NCI-H226 (cell line): ENCODE results near the gene GRIK3.

Source experiments
- DNase-seq: peaks from one replicate; pipeline ENCODE4 v3.0.0-alpha.2; 2015

Gene GRIK3

DNA sequence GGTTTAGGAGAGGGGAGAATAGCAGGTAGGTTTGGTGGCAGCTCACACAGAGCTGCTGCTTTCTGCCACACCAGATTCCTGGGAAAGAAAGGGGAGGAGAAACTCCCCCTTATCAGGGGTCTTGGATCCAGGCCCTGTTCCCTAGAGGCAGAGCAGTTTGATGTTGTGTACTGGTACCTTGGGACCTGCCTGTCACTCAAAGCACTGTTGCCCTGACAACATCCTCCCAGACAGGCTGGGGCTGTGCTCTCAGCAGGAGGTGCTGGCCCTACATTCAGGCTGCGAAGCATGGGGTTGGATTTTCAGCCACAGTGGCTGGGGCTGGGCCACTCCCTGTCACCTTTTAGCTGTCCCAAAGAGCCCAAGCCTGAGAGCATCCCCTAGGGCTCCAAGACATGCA, 188.0 kb downstream of the GRIK3 start:
- no peak for DNase-seq

DNA sequence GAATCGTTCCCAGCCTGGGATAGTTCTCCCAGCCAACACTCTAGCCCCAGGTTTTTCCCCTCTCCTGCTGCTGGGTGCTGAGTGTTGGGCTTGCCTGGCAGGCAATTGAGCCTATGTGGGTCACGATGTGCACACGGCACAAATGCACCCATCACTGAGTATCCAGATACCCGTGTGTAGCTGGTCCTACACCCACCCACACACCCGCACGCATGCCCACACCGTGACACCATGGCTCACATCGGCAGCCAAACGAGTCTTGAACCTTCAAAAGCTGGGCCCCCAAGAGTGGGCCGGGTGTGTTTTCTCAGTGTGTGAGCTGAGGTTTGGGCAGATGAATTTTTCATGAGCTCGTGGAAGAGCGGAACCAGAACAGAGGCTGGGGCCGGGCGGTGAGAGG, 188.5 kb downstream of the GRIK3 start:
- no peak for DNase-seq

DNA sequence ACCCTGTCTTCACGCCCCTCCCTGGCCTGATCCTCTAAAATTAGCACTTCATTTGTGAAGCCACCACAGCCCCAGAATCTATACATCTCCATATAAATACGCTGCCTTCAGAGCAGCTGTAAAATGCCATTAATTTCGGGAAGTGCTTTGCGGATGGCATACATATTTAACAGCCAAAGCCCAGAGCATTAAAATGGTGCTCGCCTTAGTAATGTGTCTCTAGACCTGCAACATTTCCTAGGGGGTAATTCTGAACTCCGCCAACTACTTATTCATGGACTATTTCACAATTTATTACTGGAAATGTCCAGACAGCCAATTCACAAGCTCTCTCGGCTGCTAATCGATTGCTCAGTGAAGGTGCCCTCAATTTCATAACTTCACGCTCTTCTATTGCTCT, 189.4 kb downstream of the GRIK3 start:
- DNase-seq: no peak

DNA sequence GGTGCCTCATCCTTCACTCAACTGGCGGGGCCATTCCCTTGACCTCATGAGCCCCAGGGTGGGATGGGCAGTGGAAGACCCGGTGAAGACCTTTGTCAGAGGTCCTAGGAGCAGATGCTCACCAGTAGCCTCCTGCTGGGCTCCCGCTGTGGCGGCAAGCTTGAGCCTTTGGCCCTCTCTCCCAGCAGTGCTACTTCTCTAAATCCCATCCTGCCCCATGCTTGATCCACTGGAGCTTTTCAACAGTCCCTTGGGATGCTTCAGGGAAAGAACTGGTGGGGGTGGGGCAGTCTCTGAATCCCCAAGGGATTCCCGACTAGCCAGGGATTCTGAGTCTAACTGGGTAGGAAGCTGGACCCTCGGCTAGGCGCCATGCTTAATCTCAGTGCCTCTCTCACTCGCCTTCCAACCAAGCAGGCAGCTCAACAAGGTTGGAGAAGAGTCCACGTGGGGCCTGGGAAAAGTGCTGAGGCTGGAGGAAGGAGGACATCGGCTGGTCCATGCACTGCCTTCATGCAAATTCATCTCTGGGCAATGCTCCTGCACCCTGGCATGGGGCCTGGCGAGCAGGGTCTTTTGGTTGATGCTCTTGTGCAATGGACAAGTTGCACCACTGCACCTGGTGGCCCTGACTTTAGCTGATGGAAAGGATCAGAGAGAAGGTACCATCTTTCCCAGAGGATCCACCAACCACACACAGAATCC, 190.3 kb downstream of the GRIK3 start:
- no peak for DNase-seq

DNA sequence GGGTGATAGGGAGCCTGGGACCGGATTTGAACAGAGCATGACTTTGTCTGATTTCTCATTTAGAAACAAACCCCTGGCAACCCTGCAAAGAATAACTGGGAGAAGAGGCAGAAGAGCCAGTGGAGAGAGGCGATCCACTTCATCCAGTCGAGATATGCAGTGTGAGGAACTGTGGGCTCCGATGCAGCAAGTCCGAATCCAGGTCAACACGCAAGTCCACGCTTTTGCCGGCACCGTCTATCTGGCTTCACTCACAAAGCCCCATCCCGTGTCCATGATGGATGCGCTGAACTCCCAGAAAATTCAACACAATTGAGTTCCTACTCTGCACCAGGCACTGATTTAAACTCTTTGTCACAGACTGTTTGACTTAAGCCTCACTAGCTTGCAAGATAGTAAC, 191.3 kb downstream of the GRIK3 start:
- DNase-seq: no peak

DNA sequence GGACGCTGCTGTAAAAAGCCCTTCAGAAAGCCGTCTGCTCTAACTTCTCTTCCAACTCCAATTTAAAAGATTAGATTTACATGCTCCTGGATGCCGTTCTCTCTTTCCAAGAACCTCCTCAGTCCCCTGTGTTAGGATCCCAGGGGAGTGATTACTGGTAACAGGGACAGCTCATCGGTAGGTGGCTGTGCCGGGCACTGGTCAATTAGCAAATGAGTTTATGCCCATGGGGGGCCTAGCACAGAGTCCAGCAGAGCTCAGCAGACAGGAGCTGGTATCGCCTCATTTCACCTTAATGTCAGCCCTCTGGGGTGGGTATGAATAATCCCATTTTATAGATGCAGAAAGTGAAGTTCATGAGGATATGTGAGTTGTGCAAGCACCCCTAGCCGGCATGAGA, 191.9 kb downstream of the GRIK3 start:
- no peak for DNase-seq

DNA sequence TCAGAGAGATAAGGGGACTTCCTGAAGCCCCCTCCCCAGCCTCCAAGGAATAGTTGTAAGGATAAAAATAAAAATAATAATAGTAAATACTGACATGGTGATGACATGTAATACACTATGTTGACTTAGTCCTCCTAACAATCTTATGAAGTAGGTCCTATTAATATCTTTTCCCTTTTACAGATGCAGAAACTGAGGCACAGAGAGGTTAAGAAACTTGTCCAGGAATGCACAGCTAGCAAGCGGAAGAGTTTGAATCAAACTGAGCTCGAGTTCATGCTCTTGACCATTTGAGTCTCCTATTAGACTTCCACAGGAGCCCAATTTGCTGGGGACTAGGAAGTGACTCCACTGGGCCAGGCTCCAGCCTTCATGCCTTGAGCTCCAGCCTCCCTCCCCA, 194.8 kb downstream of the GRIK3 start:
- DNase-seq: no peak

DNA sequence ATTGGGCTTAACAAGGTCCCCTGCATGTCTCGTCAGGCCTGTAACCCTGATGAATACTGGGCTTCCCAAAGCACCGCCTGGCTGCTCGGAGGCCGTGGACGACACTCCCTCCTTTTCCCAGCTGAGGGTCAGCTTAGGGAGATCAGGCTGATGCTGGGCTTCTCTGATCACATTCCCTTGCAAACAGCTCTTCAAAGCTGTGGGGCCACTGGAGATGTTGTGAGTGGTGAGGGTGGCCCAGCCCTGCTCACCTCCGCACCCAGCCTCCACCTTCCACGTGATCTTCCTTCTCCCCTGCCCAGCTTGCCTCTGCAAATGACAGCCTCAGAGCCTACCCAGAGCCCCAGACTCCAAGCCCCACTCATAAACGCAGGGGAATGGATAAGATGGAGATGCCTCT, 195.4 kb downstream of the GRIK3 start:
- no peak for DNase-seq

DNA sequence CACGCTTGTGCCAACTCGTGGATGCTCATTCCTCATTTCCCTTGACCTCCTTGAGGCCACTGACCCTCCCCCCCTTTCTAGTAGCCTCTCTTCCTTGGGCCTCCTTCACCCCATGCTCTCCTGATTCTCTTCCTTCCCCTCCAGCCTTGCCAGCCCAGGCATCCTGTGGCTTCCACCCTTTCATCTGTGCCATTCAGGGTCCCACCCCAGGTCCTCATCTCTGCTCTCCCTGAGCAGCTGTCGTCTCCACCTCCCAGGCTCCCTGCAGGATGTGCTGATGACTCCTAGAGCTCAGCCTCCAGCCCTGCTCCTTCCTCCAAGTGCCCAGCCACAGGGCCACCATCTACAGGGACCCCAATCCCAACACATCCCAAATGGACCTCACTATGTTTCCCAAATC, 197.4 kb downstream of the GRIK3 start:
- DNase-seq: no peak

DNA sequence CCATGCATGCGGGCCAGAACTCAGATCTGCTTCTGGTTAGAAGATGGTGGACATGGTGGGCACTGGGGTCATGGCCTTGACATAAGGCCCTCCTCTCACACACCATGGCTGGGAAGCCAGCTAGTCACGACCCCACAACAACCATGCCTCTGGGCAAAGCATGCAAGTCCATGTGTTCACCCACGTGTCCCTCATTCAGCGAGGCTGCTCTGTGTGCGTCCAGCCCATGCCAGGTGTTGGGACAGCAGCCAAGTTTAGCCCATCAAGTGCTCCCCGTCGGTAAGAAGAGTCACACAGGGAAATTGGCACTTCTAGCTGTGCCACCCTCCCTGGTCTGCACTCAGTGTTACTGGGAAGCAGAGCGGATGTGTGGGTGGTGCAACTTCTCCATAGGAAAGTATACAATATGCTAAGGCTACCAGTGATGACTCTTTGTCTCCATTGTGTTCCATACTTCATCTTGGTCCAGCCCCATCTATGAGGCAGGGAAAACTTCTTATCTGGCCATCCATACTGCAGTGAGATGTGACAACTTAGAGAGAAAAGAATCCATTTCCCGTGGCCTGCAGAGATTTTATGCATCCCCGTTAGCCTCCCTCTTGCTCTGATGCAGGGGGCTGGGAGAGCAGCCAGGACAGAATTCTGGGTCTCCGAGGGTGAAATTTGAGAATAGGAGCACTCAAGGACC, 198.0 kb downstream of the GRIK3 start:
- no peak for DNase-seq

DNA sequence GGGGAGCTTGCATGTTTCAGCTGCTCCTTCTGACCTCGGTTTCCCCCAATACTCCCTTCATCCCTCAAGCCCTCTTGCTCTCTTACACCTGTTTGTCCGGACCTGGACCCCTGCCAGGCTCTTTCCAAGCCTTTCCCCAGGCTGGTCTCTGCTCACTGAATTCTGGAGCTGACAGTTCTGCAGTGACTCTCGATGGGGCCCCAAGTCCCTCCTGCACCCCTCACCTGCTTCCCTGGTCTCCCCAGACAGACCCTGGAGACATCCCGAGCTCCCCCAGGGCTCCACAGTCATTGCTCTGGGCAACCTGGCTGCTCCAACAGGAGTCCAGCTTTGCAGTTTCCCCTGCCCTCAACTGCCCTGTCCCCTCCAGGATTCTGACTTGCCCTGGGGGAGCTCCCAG, 198.6 kb downstream of the GRIK3 start:
- DNase-seq: no peak

DNA sequence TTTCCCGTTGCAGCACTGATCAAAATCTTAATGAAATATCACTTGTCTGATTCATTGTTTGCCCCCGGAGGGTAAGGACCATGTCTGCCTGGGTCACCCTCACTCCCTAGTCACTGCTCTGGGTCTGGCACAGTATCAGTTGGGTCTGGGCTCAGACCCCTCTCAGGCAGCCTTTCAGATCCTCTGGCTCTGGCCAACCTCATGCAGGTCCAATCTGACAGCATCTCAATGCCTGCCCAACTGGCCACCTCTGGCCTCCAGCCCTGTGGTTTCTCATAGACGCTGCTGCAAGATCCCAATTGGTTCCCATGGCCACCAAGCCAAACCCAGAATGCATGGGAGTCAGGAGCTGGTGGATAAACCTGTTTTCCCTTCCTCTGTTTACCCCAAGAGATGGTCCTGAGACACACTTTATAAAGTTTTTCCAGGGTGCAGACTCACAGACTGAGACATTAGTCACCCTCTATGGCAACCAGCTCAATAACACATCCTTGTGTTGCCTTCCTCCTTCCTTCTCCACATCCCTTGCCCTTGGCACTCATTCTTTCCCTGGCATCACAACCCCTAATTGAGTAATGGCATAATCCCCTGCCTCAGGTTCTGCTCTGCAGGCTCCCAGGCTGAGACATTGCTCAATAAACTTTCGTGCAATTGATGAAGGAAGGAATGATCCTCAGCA, 199.2 kb downstream of the GRIK3 start:
- DNase-seq: no peak

DNA sequence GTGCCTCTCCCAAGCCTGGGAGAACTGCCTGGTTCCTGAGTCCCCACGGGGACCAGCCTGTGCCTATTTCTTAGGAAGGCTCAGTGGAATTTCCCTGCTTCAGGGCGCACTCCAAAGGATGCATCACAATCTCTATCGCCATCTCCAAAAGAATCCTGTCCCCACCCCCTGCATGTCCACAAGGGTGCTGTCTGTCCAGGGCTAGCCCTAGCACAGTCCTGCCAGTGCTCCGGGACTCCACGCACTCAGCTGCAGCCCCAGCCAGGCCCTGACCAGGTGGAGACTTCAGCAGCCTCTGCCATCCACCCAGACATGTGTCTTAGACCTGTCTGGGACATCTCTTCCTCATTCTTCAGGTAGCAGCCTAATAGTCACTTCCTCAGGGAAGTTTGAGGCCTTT, 199.7 kb downstream of the GRIK3 start:
- DNase-seq: no peak

DNA sequence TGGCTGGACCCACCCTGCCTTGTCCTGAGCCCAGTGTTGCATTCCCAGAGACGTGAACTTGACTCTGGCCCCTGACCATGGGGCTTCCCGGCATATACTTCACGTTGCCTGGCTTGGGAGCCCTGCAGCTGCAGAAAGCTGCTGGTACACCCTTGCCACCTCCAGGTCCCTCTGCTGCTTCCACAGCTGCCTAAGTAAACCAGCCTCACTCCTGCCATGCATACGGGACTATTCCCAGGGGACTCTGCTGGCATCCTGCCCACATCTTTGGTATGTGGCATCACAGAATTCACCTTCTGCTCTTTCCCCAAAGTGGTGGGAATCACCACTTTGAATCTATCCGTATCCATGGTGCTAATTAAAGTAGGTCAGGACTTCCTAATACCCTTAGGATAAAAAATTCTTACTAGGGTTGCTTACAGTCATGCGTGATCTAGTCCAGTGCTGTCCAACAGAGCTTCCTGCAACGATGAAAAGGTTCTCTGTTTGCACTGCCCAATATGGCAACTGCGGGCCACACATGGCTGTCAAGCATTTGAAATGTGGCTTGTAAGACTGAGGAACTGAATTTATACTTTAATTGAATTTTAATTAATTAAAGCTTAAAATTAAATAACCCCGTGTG, 203.0 kb downstream of the GRIK3 start:
- no peak for DNase-seq

DNA sequence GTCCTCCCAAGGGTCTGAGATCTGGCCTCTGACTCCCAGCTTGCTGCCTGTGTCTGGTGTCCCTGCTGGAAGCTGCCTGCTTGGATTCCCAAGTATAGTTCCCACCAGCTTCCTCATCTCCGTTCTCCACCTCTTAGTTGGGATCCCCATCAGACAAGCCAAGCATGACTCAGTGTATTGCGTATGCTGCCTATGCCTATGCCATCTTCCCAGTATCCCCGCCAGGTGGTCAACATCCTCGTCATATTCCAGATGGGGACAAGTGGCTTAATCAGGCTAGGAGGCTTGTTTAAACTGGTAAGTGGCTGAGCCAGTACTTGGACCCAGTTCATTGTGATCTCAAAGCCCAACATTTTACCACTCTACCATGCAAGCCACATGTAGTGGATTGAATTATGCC, 204.4 kb downstream of the GRIK3 start:
- no peak for DNase-seq

DNA sequence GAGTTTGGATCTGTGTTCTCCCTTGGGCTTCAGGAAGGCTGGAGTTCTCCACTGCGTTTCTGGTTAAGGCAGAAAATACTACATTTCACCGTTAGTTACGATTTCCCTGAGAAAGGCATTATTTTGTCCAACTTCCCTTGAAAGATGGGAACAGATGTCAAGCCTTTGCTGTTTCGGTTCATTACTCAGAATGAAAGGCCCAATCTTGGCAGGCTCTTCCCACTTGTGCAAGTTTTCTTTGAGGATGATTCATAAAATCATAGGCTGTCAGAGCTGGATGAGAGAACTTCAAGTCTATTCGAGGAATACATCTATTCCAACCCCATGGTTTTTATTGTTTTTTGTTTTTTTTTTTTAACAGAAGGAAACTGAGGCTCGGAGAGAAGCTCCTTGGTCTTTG, 205.2 kb downstream of the GRIK3 start:
- DNase-seq: no peak

DNA sequence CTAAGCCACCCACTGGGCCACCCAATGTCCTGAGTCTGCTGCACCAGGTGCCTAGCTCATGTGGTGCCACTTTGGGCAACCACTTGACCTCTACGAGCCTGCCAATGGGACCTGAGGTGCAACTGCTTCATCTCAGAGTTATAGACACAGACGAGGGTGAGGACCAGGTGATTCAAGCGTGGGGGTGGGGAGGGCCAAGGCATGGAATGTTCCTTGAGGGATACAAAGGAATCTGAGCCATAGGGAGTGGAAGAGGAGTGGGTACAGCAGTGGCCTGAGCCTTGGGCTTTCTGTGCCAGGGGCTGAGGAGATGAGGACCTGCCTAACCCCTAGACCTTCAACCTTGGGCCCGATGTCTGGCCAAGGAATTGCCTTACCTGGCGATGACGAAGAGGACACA, 209.1 kb downstream of the GRIK3 start:
- DNase-seq: no peak

DNA sequence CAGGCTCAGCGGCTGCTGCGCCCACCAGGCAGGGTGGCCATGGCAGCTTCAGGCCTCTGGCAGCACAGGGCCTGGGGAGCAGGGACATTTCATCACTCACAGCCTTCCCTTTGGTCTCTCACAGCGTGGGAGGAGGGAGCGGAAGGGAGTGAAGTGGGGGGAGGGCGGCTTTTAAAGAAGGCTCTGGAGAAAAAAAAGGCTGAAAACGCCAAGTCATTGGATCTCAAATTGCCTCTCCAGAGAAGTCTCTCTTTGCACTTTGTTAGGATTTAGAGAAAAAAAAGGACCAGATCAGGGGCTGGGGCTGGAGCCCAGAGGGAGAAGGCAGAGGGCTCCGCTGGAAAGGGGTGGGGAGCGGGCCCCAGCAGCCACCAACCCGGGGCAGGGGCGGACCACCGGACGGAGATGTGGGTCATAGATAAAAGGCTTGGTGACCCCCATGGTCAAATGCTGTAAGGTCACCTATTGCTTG, 209.9 kb downstream of the GRIK3 start:
- DNase-seq: no peak

DNA sequence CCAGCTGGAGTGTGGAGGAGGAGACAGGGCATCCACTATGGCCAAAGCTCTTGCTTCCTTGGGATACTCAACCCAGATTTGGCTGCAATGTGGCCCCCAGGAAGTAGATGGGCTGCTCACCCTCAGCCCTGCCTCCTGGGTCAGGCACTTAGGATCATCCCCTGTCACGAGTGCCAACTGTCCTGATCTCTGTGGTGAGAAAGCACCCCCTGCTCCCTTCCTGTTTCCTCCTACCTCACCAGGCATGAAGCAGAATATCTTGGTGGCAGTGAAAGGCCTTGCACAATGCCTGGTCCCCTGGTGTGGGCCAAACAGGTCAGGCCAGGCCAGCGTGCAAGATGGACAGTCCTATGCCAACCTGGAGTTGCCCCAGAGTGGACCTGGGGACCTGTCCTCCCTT, 211.7 kb downstream of the GRIK3 start:
- no peak for DNase-seq

DNA sequence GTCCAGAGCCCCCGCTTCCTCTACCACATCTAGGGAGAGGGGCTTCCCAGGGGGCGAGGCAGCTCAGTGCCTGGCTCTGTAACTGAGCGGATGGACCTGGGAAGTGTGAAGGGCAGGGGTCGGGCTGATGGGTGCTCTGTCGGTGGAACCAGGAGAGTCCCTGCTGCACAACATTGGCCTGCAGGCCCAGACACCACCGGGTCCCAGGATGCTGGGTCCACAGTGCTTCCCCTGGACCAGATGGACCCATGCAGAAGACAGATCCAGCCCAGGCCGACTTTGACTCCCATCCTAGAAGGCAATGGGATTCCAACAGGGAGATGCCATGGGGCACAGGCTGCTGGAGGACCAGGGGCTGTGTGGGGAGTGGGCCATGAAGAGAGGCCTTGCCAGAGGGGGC, 212.9 kb downstream of the GRIK3 start:
- no peak for DNase-seq

DNA sequence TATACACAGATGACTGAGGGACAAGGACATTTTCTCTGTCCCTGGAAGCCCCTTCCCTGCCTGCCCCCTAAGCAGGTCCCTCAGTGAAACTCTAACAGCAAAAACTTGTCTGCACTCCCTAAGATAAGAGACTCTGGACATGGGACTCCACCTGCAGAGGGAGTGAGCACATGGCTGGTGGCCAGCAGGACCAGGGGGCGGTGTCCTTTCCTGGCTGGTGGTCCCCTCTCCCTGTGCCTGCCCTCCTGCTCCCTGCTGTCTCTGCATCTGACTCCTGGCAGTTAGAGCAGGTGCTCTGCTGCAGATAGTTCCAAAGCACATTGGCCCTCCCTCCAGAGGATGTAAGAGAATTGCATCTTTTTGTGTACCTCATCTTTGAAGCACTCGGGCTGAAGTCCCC, 215.5 kb downstream of the GRIK3 start:
- no peak for DNase-seq

DNA sequence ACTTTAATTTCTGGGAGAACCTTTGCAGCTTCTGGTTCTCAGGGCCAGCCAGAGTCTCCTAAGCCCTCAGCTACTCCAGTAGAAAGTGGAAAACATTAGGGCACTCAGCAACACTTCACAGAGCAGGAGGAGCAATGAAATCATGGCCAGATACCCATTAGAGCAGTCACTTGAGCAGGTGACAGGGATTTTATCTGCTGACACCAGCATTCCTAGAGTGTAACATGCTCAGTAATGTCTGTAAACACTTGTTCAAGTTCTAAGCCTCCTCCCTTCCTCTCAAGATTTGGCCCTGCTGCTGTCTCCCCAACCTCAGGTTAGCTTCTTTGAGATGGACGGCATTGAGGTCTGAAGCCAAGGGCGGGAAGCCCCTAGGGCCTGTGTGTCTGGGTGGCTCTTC, 218.0 kb downstream of the GRIK3 start:
- DNase-seq: no peak

DNA sequence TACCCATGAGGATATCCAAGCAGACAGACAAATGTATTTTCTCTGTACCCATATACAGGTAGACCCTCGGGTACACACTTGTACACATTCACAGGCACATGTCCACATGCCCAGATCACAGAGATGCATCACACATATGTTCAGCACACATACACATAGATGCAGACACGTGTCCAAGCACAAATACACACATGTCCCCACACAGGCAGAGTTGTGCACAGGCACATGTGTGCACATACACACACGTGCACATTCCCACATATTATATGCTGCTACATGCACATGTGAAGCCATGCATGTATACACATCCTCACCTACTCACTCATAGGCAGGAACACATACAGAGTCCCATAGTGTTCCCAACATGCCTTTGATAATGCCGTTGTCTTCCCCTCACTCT, 219.5 kb downstream of the GRIK3 start:
- no peak for DNase-seq

DNA sequence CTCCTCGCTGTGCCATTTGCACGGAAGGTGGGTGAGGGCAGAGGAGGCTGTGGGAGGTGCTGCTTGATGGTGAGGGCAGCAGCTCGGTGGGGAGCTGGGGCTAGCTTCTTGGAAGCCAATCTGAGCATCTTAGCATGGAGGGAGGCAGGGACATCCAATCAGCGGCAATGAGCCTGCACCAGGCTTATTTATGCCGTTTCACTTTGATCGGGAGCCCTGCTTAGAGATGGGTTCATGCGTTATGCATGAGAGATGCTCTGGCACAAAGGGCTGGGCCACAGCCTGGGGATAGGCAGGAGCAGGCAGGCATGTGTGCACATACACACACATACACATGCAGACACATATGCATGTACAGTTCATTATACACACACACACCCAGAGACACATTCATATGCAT, 220.2 kb downstream of the GRIK3 start:
- no peak for DNase-seq
